ENCODE measurements around the gene CEP350.
"Not testable (repeated sequence)": the region's sequence is repeated elsewhere in the genome, so short reads cannot be mapped to it uniquely, and the experiment has no call there.

Gene CEP350

DNA sequence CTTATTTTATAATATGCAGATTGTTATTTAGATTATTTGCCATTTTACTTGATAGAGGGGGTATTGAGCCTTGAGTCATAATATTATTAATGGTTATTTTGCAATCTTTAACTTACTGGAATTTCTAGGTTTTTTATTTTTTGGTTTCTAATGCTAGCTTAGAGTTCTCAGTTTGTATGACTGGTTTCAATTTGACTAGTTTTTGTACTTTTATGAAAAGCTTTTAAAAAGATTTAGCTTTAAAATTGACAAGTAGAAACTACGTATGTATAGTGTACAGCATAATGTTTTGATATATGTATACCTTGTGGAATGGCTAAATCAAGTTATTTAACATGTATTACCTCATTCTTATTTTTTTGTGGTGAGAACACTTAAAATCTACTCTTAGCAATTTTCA is 41.5 kb downstream of the CEP350 start:
- no peak for DNase-seq

DNA sequence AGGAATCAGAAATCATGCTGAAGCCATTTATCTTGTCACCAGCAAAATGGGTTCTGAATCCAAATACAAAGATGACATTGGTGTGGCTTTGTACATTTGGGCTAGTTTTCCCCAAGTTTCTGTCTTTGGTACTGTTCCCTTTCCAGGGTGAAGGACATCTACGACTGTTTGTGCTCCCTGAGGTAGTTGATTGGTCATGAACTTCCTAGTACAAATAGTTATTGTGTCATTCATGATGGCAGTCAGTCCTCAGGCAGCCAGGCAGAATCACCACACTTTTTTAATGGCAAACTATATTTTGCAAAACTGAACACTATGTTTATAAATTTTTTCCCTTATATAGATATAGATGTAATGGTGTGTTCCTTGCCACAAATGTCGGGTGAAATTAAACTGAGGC is 46.0 kb downstream of the CEP350 start:
- DNase-seq, result no peak

DNA sequence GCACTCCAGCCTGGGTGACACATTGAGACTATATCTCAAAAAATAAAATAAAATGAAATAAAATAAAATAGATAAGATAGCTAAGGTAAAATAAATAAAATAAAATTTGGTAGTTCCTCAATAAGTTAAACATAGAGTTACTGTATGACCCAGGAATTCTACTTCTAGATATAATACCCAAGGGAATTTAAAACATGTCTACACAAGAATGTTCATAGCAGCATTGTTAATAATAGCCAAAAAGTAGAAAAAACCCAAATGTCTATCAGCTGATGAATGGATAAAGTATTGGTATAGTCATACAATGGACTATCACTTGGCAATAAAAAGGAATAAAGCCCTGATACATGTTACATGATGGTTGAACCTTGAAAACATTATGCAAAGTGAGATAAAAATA is 47.8 kb downstream of the CEP350 start:
- no peak for DNase-seq

DNA sequence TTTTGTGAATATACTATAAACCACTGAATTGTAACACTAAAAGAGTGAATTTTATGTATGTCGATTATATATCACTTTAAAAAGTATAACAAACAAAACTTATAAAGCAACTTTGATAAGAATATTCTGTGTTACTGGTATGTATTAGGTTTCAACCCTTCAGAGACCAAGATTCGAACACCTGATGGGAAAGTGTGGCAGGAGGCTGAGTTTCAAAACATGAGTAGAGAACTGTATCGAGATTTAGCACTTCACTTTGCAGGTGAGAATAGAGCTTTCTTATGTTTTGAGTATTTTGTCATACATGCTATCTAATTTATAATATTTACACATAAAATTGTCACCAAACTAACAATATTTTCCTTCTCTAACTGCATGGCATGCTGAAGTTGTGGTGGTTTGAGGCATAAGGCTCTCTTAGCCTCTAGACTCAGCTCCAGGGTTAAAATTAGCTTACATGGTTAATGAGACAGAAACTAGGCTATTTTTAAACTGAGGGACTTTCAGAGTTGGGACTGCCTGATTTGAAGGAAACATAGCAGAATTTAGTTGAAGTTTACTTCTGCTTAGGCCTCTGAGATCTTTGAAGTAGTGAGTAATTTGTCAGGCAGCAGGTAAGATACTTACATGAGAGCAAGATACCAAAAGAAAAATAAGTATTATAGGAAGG is 48.6 kb downstream of the CEP350 start:
- no peak for DNase-seq

DNA sequence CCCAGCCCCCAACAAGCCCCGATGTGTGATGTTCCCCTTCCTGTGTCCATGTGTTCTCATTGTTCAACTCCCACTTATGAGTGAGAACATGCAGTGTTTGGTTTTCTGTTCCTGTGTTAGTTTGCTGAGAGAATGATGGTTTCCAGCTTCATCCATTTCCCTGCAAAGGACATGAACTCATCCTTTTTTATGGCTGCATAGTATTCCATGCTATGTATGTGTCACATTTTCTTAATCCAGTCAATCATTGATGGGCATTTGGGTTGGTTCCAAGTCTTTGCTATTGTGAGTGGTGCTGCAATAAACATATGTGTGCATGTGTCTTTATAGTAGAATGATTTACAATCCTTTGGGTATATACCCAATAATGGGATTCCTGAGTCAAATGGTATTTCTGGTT is 52.2 kb downstream of the CEP350 start:
- not testable (repeated sequence) for DNase-seq

DNA sequence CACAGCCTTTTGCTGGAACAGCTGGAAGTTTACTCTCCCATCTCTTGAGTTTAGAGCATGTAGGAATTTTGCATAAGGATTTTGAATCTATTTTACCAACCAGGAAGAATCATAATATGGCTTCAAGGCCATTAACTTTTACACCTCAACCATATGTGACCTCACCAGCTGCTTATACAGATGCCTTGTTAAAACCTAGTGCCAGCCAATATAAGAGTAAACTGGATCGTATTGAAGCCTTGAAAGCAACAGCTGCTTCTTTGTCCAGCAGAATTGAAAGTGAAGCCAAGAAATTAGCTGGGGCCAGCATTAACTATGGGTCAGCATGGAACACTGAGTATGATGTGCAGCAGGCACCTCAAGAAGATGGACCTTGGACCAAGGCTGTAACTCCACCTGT is 65.4 kb downstream of the CEP350 start:
- DNase-seq, result no peak

DNA sequence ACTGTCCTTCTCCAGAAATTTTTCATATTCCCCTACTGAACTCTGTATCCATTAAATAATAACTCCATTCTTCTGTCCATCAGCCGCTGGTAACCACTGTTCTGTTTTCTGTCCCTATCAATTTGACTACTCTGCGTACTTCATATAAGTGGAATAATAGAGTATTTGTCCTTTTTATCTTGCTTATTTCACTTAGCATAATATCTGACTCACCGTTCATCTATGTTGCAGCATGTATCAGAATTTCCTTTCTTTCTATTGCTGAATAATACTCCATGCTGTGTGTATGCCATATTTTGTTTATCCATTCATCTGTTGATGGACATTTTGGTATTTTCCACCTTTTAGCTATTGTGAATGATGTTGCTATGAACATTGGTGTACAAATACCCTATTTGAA is 71.9 kb downstream of the CEP350 start:
- no peak for DNase-seq

DNA sequence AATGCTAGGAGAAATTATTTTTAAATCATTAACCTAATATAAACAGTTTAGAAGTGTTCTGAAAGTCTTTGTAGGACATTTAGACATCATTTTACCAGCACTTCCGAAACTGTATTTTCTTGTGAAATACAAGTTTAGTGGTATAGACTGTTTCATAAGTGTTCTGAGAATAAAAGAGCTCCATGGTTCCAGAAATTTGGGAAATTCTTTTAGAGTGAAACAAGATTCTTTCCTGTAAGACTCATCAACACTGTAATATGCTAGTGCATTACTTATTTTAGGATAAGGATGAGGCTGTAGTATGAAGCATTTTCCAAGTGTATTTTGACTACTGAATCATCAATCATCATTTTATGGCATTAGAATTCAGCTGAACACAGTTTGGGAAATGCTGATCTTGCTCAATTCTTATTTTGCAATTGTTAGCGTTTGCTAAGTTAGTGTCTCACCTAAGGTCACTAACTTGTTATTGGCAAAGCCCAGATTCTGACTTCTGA is 73.4 kb downstream of the CEP350 start:
- DNase-seq, result no peak

DNA sequence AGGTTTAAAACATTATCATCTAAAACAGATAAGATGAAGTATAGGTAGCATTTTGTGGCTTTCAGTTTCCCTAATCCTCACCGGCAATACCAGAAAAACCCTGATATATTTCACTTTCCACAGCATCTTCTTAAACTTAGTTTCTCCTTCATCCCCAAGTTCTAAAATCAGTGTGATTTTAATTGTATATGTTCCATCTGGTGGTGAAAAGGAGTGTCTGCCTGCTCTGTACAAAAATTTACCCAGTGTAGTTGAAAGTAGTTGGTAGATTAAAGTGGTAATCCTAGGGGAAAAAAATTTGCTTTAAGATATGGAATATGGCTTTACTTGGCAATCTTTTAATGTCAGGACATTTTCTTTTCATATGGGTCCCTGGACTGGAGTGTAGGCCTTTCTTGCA is 74.3 kb downstream of the CEP350 start:
- DNase-seq, result no peak

DNA sequence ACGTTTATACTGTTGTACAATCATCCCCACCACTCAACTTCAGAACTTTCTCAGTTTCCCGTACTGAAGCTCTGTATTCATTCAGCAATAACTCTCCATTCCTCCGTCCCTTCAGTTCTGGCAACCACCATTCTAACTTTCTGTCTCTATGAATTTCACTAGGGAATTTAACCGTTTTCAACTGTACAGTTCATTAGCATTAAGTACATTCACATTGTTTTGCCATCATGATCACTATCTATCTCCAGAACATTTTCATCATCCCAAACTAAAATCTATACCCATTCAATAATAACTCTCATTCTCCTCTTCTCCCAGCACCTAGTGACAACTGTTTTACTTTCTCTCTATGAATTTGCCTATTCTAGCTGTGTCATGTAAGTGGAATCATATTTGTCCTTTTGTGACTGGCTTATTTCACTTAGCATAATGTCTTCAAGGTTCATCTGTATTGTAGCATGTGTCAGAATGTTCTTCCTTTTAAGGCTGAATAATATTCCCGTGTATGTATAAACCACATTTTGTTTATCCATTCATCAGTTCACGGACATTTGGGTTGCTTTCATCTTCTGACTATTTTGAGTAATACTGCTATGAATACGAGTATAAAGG is 75.0 kb downstream of the CEP350 start:
- no peak for DNase-seq

DNA sequence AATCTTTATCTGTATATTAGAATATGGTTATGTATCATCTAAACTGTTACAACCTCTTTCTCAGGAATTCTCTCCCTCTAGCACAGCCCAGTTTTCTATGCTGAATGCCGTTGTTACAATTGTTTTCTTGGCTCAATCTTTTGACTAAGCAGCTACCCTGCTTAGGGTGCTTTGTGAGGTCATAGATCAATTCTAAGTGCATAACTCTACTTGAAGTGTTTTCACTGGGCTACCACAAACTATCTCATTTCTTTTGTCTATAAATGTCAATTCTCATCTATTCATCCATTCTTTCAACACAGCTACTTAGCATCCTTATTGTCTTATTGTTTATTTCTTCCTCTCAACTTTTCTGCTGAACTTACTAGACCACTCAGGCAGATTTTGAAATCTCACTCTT is 77.1 kb downstream of the CEP350 start:
- DNase-seq, result no peak

DNA sequence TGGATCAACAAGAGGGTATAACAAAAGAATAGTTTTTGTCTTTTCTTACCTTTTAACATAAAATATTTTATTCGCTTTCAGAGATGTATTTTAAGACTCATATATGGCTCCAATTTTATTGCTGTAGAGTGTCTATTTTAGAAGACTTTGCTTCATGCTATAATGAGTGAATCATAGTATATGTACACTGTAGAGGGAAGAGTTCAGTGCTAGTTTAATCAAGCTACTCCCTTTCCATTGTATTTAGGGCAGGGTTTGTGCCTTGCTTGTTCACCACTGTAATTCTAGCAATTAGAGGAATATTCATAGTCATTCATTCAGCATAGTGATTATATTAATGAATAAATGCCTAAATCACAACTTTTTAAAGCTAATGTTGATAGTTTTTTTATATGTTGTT is 78.8 kb downstream of the CEP350 start:
- DNase-seq, result no peak

DNA sequence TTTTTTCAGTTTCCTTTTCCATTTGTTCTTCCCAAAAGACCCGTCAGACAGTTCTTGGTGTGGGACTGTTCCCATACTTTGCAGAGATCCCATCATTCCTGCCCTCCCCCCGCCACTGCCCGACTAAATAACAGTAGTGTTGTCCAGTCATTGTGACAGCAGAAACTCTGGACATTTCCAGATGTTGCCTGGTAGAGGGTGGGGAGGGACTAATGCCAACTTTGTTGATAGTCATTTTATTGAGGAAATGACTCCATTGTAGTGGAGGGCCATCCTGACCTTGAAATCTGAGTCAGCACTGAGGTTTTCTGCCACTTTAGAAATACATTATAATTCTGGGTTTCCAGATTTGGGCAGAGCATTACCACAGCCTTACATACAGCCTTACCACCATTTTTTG is 85.4 kb downstream of the CEP350 start:
- no peak for DNase-seq

DNA sequence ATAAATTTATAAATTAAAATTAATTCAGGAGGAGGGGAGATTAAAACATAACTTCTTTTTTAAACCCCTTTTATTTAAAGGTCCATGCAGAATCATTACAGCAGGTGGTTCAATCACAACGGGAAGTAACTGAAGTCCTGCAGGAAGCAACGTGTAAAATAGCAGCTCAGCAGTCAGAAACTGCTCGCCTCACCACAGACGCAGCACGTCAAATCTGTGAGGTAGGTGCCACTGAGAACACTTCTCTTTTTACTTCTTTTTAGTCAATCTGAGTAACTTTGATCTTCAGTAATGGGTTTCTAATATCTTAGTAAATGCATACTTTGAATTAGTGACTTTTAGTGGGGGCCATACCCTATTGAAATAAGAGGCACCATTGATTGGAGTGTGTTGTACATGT is 87.0 kb downstream of the CEP350 start:
- DNase-seq, result no peak

DNA sequence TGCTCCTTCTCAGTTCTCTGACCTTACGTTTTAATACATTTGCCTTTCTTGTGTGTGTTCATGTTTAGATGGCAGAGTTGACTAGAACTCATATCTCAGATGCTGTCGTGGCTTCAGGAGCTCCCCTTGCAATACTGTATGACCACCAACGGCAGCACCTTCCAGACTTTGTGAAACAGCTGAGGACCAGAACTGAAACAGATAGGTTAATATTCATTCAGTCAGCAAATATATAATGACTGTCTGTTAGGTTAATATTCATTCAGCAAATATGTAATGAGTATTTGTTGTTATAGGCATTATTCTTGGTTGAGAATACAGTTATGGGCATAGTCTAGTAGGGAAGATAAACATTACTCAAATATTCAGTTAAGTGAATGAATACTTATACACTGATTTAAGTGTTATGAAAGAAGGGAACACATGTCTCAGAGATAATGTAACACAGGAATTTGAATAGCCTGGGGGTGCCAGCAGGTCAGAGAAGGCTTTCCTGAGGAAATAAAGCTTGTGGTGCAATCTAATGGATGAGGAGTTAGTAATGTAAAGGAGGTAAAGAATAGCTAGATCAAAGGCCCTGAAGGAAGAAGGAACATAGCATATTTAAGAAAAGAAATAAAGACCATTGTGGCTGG is 88.5 kb downstream of the CEP350 start:
- DNase-seq, result no peak

DNA sequence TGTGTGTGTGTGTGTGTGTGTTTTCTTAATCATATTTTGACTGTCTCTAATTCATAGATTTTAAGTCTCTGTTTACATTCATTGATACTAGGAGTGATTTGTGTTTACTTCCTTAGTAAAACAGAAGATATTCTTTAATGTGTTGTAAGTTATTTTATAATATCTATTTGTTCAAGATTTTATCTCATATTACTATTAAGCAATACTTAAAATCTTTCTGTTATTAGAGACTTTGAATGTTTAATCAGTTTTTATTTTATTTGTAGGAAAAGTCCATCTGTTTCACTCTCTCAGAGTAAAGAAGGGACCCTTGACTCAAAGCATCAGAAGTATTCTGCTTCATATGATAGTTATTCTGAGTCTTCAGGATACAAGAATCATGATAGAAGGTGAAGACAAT is 89.2 kb downstream of the CEP350 start:
- no peak for DNase-seq

DNA sequence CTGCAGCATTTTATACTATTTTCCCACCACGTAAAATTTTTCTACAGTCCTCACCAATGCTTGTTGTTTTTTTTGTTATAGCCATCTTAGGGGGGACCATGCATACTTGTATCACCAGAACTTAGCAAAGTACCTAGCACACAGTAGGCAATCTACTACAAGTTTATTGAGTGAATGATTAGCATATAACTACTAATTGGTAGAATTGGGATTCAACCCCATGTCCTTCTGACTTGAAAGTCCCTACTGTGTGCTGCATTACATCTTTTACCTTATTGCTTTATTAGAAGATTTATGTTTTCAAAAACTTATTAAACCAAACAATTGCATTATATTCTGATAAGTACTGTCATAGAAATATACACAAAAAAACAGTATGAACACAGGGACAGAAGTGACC is 92.1 kb downstream of the CEP350 start:
- no peak for DNase-seq

DNA sequence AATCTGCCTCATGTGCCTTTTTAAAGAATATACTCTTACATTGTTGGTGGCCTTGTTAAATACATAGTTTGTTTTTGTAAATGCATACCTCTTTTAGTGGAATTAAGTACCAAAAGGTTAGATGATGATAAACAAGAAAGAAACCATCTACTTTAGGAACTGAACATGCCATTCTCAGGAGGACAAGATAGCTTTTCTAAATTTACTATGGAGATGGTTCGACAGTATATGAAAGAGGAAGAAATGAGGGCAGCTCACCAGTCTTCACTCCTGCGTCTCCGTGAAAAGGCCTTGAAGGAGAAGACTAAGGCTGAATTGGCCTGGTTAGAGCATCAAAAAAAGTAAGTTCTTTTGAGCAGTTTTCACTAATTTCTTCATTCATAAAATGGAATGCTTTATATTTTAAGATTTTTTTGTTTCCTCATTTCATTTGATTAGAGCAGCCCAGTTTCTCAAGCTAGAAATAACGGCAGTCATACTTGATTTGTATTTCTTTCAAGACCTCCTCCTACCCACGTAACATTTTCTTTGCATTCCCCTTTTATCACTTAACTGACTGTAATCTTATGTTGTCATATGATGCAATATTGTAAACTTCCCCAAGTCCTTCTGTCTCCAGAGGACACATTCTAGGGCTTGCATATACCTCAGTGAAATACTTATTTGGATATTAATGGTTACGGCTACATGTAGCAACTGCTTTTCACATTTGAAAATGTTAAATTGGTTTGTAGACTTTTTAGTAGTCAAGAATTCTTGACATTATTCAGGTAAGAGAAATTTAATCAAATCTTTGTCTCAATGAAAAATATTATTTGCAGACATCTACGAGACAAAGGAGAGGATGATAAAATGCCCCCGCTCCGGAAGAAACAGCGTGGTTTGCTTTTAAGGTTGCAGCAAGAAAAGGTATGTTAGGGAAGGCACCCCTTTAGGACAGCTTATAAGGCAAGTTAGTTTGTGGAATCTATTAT is 99.3 kb downstream of the CEP350 start:
- DNase-seq, result no peak

DNA sequence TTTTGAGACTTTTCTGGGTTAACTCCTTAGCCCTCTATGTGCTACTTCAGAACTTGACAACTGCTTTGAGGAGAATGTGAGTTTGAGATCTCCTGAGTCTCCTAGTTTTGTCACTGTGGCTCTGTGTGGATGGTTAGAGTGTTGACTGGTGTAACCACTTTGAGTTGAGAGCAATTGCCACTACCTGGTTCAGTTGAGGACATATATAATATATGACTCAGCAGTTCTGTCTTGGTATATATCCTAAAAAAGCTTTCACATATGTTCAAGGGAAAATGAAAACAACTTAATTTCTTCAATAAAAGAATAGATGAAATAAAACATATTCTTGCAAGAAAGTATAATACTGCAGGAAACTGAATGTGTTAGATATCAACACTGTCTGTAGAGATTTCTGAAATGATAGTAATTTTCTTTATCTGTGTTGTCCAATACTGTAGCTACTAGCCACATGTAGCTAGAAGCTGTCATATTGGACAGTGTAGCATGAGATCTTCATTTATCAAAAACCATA is 103.3 kb downstream of the CEP350 start:
- no peak for DNase-seq

DNA sequence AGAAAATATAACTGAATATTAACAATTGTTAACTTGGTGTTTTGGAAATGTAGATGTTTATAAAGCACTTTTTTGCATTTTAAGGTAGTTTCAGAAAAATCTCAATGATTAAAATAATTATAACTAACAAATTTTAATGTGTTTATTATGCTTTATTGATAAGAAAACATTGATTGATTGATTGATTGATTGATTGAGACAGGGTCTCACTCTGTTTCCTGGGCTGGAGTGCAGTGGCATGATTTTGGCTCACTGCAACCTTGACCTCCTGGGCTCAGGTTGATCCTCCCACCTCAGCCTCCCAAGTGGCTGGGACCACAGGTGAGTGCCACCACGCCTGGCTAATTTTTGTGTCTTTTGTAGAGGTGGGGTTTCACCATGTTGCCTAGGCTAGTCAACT is 106.4 kb downstream of the CEP350 start:
- DNase-seq, result no peak

DNA sequence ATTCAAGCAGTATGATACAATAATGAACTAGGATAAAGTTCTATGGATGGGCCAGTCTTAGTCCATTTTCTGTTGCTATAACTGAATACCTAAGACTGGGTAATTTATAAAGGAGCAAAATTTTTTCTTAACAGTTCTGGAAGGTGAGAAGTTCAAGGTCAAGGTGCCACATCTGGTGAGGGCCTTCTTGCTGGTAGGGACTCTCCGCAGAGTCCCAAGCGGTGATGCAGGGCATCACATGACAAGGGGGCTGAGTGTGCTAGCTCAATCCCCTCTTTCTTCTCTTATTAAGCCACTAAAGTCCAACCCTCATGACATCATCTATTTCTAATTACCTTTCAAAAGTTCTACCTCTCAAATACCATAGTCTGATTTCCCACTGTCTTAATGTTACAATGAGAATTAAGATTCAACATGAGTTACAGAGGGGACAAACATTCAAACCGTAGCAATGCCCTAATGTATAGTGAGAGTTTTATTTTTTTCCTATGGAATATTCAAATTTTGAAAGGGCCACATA is 107.9 kb downstream of the CEP350 start:
- DNase-seq, result no peak

DNA sequence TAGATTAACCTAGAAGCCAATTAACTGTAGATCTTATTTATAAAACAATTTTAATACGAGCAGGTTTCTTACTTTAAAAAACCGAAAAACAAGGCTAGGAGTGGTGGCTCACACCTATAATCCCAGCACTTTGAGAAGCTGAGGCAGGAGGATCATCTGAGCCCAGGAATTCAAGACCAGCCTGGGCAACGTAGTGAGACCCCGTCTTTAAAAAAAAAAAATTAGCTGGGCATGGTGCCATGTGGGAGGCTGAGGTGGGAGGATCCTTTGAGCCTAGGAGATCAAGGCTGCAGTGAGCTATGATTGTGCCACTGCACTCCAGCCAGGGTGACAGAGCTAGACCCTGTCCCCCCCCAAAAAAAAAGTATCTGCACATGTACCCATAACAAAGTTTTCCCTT is 110.8 kb downstream of the CEP350 start:
- DNase-seq, result no peak

DNA sequence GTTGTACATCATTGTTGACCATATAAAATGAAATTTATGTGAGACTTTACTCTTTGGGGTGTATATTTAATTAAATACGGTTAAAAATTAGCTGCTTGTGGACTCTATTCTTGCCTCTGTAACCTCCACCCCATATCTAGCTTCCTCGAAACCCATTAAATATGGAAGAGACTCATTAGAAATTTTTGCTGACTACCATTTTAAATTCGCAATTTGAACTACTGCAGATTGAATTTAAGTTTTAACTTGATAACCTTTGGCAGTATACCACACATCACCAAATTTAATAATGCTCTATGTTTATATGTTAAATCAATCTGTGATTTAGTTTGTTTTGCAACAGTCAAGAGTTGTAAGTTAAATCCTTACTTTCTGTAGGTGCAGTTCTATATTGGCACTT is 111.5 kb downstream of the CEP350 start:
- no peak for DNase-seq
